Fibroblast of pulmonary artery (primary cell): ENCODE data around the gene CAPZA3.
"Not testable (repeated sequence)": the region's sequence is repeated elsewhere in the genome, so short reads cannot be mapped to it uniquely, and the experiment has no call there.

Experiments used
- DNase-seq: peaks from one replicate; pipeline ENCODE4 v3.0.0-alpha.2; 2010; ENCODE audit warnings: low read depth
- H3K4me3 ChIP-seq: replicated peaks from 2 replicates; pipeline ENCODE4 v1.5.1; 2011; ENCODE audit warnings: low read depth, mild to moderate bottlenecking, control low read depth, low read length, moderate library complexity
- CTCF ChIP-seq: IDR thresholded peaks from 2 replicates; pipeline ENCODE4 v1.5.1; 2011; ENCODE audit warnings: mild to moderate bottlenecking, control low read depth, low read length, inconsistent platforms; ENCODE audit errors: missing control alignments

CAPZA3 gene

GRCh38 chr12:18752947-18753346, 15.0 kb downstream of the CAPZA3 start:
- DNase-seq: no peak
- no peak for TF ChIP-seq CTCF
- H3K4me3 ChIP-seq: no peak overlapping the region

- TF ChIP-seq CTCF: no peak
- no peak overlapping the region for H3K4me3 ChIP-seq
- DNase-seq: no peak
Measured at GRCh38 chr12:18753481-18754123, 15.7 kb downstream of the CAPZA3 start.

GRCh38 chr12:18754124-18754707, 16.3 kb downstream of the CAPZA3 start:
- no peak for DNase-seq
- no peak for TF ChIP-seq CTCF
- no peak overlapping the region for H3K4me3 ChIP-seq

- no peak for TF ChIP-seq CTCF
- no peak for DNase-seq
- no peak overlapping the region for H3K4me3 ChIP-seq
Measured at GRCh38 chr12:18755341-18755740, 17.4 kb downstream of the CAPZA3 start.

GRCh38 chr12:18766479-18766878, 28.6 kb downstream of the CAPZA3 start:
- not testable (repeated sequence) for DNase-seq, H3K4me3 ChIP-seq

GRCh38 chr12:18782827-18783226, 44.9 kb downstream of the CAPZA3 start:
- no peak overlapping the region for H3K4me3 ChIP-seq
- TF ChIP-seq CTCF: no peak
- no peak for DNase-seq

- DNase-seq, H3K4me3 ChIP-seq: not testable (repeated sequence)
Measured at GRCh38 chr12:18785465-18785864, 47.5 kb downstream of the CAPZA3 start.
